ENCODE results near the gene ZSWIM4.

- TF ChIP-seq CTCF (IDR thresholded peaks at IDR 0.05) (no peak), MEF2A (IDR thresholded peaks at IDR 0.05; ENCODE audit: borderline replicate concordance, low read depth) (no peak), SIN3A (IDR thresholded peaks at IDR 0.05; ENCODE audit: borderline replicate concordance, low read depth, low read length) (no peak), RAD21 (IDR thresholded peaks at IDR 0.05; ENCODE audit: low read length) (no peak), REST (IDR thresholded peaks at IDR 0.05; ENCODE audit: low read depth, low read length) (no peak), FOXM1 (IDR thresholded peaks at IDR 0.05; ENCODE audit: low read depth) (no peak)
Observed at GRCh38 chr19:13768510-13768909, 26.7 kb upstream of the ZSWIM4 start.

Measured in SK-N-SH (cell line).